ENCODE measurements around the gene SMPD3. TPM values are rescaled to one million over a fixed set of nuclear protein-coding genes. Genes with fewer than 3 reads are reported as not detected.

The SMPD3 gene
- total RNA-seq, 1 experiment from 2014 or later: 0.70 TPM

GRCh38 chr16:68454920-68455435 is 6.7 kb upstream of the SMPD3 start:
- H2BK5ac ChIP-seq (ENCODE audit: insufficient read length, low read length): no peak overlapping the region
- H4K5ac ChIP-seq (ENCODE audit: insufficient read length, low read depth, low read length): no peak overlapping the region
- no peaks in the 10 kb centered on the region for H3K27me3 ChIP-seq (ENCODE audit: insufficient read depth, low read length)
- no peak overlapping the region for H3K4me2 ChIP-seq (ENCODE audit: insufficient read depth, insufficient read length, low read length)
- H2BK20ac ChIP-seq (ENCODE audit: low read depth, low read length, poor library complexity, severe bottlenecking): no peak overlapping the region
- no peaks in the 10 kb centered on the region for H3K79me2 ChIP-seq (ENCODE audit: insufficient read depth, low read length)
- Mint-ChIP-seq H3K4me3 (no peak overlapping the region), H3K4me1 (no peaks in the 10 kb centered on the region), H3K9me3 (no peaks in the 10 kb centered on the region), H3K27ac (no peak overlapping the region), H3K27me3 (ENCODE audit: low read depth) (peaks cover 4% of the 10 kb centered on the region; the same call in 1 of the 2 replicates), H3K36me3 (ENCODE audit: insufficient read depth in 1 of 3, low read depth in 3 of 3) (no peaks in the 10 kb centered on the region)
- no peak overlapping the region for H2AFZ ChIP-seq (ENCODE audit: low read length)
- H3K14ac ChIP-seq (ENCODE audit: insufficient read depth, low read length): no peak overlapping the region
- H3K4ac ChIP-seq (ENCODE audit: low read depth, low read length): no peak overlapping the region
- no peak overlapping the region for H3K18ac ChIP-seq (ENCODE audit: insufficient read length, low read depth, low read length)
- H3K9ac ChIP-seq (ENCODE audit: extremely low read depth, insufficient read length, low read length): no peak overlapping the region
- H3K9me3 ChIP-seq (ENCODE audit: control insufficient read depth, low read depth, low read length): no peaks in the 10 kb centered on the region
- no peaks in the 10 kb centered on the region for H3K79me1 ChIP-seq (ENCODE audit: insufficient read depth, low read depth, low read length, poor library complexity, severe bottlenecking)
- no peak overlapping the region for H2BK12ac ChIP-seq (ENCODE audit: insufficient read length, low read depth, low read length)
- no peak overlapping the region for H3T11ph ChIP-seq (ENCODE audit: low read length)
- no peaks in the 10 kb centered on the region for H3K23me2 ChIP-seq (ENCODE audit: insufficient read length, low read depth, low read length, poor library complexity, severe bottlenecking)
- TF ChIP-seq CTCF (conservative IDR thresholded peaks at IDR 0.05): no peak
- H3K27ac ChIP-seq (ENCODE audit: insufficient read length, low read depth, low read length): no peak overlapping the region
- no peak overlapping the region for H2BK120ac ChIP-seq (ENCODE audit: low read depth, low read length, poor library complexity, severe bottlenecking)
- no peak overlapping the region for H4K8ac ChIP-seq (replicated peaks; ENCODE audit: insufficient read length, low read depth, low read length)
- no peak overlapping the region for H4K91ac ChIP-seq (ENCODE audit: insufficient read length, low read depth, low read length)
- no CpG with 5 or more reads among the region's 5 CpGs for WGBS (ENCODE audit: extremely low coverage, insufficient read length, low lambda C conversion rate)
- H4K20me1 ChIP-seq (ENCODE audit: control insufficient read depth, insufficient read depth, insufficient read length): no peaks in the 10 kb centered on the region
- DNase-seq: no peak
- no peak overlapping the region for H2AK5ac ChIP-seq (ENCODE audit: insufficient read length, low read length)
- H3K4me1 ChIP-seq (ENCODE audit: insufficient read depth, low read length): no peaks in the 10 kb centered on the region
- H3K56ac ChIP-seq (ENCODE audit: insufficient read length, low read depth, low read length): no peak overlapping the region
- H3K23ac ChIP-seq (ENCODE audit: insufficient read length, low read depth, low read length): no peak overlapping the region
- no peak overlapping the region for H2BK15ac ChIP-seq (ENCODE audit: low read depth, low read length)
